Measurements from ENCODE around the gene AIG1. TPM values are rescaled to one million over a fixed set of nuclear protein-coding genes. Genes with fewer than 3 reads are reported as not detected.

Gene AIG1
- total RNA-seq, 6 donors from 2014 or later, result 6.3 to 26.6 (median 20.8) TPM

DNA sequence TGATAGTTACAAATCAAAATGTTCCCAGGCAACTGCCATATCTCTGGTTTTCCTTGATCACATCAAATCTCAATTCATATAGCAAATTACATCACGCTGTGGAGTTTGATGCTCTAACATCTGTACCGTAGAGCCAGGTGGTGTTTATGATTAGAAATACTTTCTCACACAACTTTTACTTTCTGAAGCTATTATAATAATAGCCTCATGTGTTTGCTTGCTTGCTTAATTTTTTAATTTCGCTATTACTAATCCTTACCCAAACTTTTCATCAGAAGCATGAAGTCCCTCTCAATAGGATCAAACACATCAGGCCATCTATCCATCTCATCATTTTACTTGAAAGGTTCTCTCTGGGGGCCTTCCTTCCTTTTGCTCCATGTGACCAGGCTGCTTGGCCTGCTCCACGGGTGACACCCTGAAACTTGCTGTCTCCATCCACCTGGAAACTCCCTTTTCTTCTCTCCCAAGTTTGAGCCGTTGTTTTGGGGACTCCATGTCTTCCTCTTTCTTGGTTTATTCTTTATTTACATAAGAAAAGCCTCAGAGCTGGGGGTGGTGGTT, 314.4 kb downstream of the AIG1 start:
- no peaks in the 10 kb centered on the region for H3K27me3 ChIP-seq

DNA sequence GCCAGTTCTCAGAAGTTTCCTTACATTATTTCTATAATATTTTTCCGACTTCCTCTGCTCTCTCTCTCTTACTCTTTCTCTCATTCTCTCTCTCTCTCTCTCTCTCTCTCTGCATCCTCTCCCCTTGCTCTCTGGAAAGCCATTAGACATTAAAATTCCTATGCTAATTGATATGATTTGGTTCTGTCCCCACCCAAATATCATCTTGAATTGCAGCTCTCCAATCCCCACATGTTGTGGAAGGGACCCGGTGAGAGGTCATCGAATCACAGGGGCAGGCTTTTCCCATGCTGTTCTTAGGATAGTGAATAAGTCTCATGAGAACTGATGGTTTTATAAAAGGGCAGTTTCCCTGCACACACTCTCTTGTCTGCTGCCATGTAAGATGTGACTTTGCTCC, 315.7 kb downstream of the AIG1 start:
- DNase-seq (no peak), ATAC-seq (ENCODE audit: low FRiP score in 2 of 2) (no peak)
- WGBS, 2 donors, result 91 to 95% methylated on average over 3 of the region's 3 CpGs
- Histone ChIP-seq H3K9me3 (no peaks in the 10 kb centered on the region), H3K27ac (no peak overlapping the region), H3K36me3 (no peaks in the 10 kb centered on the region), H3K4me1 (no peaks in the 10 kb centered on the region), H3K4me3 (no peak overlapping the region), H3K27me3 (no peaks in the 10 kb centered on the region)
- TF ChIP-seq POLR2AphosphoS5 (IDR thresholded peaks at IDR 0.05) (no peak), POLR2A (IDR thresholded peaks at IDR 0.05) (no peak), EP300 (IDR thresholded peaks at IDR 0.05) (no peak)
- TF ChIP-seq, protein P1, sequence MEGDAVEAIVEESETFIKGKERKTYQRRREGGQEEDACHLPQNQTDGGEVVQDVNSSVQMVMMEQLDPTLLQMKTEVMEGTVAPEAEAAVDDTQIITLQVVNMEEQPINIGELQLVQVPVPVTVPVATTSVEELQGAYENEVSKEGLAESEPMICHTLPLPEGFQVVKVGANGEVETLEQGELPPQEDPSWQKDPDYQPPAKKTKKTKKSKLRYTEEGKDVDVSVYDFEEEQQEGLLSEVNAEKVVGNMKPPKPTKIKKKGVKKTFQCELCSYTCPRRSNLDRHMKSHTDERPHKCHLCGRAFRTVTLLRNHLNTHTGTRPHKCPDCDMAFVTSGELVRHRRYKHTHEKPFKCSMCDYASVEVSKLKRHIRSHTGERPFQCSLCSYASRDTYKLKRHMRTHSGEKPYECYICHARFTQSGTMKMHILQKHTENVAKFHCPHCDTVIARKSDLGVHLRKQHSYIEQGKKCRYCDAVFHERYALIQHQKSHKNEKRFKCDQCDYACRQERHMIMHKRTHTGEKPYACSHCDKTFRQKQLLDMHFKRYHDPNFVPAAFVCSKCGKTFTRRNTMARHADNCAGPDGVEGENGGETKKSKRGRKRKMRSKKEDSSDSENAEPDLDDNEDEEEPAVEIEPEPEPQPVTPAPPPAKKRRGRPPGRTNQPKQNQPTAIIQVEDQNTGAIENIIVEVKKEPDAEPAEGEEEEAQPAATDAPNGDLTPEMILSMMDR (IDR thresholded peaks at IDR 0.05), result no peak

More for the DNA sequence above, 314.4 kb downstream of the AIG1 start:
- Histone ChIP-seq H3K27ac (no peak overlapping the region), H3K4me3 (no peak overlapping the region), H3K4me1 (no peaks in the 10 kb centered on the region), H3K9me3 (no peaks in the 10 kb centered on the region), H3K36me3 (no peaks in the 10 kb centered on the region)
- TF ChIP-seq POLR2AphosphoS5 (IDR thresholded peaks at IDR 0.05) (no peak), EP300 (IDR thresholded peaks at IDR 0.05) (no peak), POLR2A (IDR thresholded peaks at IDR 0.05) (no peak)
- TF ChIP-seq, protein P1 (IDR thresholded peaks at IDR 0.05), result no peak
- DNase-seq (no peak), ATAC-seq (ENCODE audit: low FRiP score in 2 of 2) (no peak)
- WGBS, 2 donors, result 75 to 87% methylated on average over 5 of the region's 5 CpGs

GRCh38 chr6:143376861-143377260, 316.2 kb downstream of the AIG1 start:
- Histone ChIP-seq H3K36me3 (no peaks in the 10 kb centered on the region), H3K9me3 (no peaks in the 10 kb centered on the region), H3K4me3 (no peak overlapping the region), H3K4me1 (no peaks in the 10 kb centered on the region), H3K27me3 (no peaks in the 10 kb centered on the region), H3K27ac (no peak overlapping the region)
- ATAC-seq (ENCODE audit: low FRiP score in 2 of 2) (no peak), DNase-seq (no peak)
- TF ChIP-seq POLR2AphosphoS5 (IDR thresholded peaks at IDR 0.05) (no peak), EP300 (IDR thresholded peaks at IDR 0.05) (no peak), POLR2A (IDR thresholded peaks at IDR 0.05) (no peak)
- TF ChIP-seq, protein P1 (IDR thresholded peaks at IDR 0.05), result no peak

DNA sequence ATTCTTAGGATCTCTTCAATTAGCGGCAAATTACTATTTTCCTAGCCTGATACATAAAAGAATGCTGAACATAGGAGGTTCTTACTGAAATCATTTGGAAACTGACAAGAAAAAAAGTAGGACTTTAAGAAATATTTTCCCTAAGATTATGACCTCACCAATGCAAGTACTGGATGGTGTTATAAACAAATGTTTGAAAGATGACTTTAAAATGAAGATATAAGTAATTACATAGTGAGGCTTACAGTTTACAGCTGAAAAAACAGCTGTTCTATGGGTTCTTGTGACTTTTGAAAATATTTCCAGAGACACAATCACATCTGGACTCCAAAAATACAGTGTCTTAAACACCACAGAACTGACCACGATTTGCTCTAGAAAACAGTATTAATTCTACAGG, 324.9 kb downstream of the AIG1 start:
- WGBS, 2 donors, result 72 to 77% methylated on average over 2 of the region's 2 CpGs
- Histone ChIP-seq H3K4me1 (no peaks in the 10 kb centered on the region), H3K27ac (no peak overlapping the region), H3K36me3 (no peaks in the 10 kb centered on the region), H3K4me3 (no peak overlapping the region), H3K27me3 (no peaks in the 10 kb centered on the region), H3K9me3 (no peaks in the 10 kb centered on the region)
- ATAC-seq (ENCODE audit: low FRiP score in 2 of 2) (no peak), DNase-seq (no peak)
- TF ChIP-seq, protein P1 (IDR thresholded peaks at IDR 0.05), result no peak
- TF ChIP-seq POLR2AphosphoS5 (IDR thresholded peaks at IDR 0.05) (no peak), EP300 (IDR thresholded peaks at IDR 0.05) (no peak), POLR2A (IDR thresholded peaks at IDR 0.05) (no peak)

- ATAC-seq (ENCODE audit: low FRiP score in 2 of 2) (no peak), DNase-seq (no peak)
- Histone ChIP-seq H3K4me1 (no peaks in the 10 kb centered on the region), H3K36me3 (no peaks in the 10 kb centered on the region), H3K27me3 (no peaks in the 10 kb centered on the region), H3K4me3 (no peak overlapping the region), H3K27ac (no peak overlapping the region), H3K9me3 (no peaks in the 10 kb centered on the region)
- 83 to 87% methylated on average over 3 of the region's 3 CpGs for WGBS, 2 donors
- TF ChIP-seq, protein P1 (IDR thresholded peaks at IDR 0.05), result no peak
- TF ChIP-seq POLR2A (IDR thresholded peaks at IDR 0.05) (no peak), POLR2AphosphoS5 (IDR thresholded peaks at IDR 0.05) (no peak), EP300 (IDR thresholded peaks at IDR 0.05) (no peak)
Measured at GRCh38 chr6:143390278-143390677, 329.6 kb downstream of the AIG1 start.
